ENCODE measurements around the gene MGLL. TPM values are rescaled to one million over a fixed set of nuclear protein-coding genes. Genes with fewer than 3 reads are reported as not detected.

The MGLL gene
- total and polyA plus RNA-seq, 7 donors = 24.7 to 220 (median 46.8) TPM

DNA sequence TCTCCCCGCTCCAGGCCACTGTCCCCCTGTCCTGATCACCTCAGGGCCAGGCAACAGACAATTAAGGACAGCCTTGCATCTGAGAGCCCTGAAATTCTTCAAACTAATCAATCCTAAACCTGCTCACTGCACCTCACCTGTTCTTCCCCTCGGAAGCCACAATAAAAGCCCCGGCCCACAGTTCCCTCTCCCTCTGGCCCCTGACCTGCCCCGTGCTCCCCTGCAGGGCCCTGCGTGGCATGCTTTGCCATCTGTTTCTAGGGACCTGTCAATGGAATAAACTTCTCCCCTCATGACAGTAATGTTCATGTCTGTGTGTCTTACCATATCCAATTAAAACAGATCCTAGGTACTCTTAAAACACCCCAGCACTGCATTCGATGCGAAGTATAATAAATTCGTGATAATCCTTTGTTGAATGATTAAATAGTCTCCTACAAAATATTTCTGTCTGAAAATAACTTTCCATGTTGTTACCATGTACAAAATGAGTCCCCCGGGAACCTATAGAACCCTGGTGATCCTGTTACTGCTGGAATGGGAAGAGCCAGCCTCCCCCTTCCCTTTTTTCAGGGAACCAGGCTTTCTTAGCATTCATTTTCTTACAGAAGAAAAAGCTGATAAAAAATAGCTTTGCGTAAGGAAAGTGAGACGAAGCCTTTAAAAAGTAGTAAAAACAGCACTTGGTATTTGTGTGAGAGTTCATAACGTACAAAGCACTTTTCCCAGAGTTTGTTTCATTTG is 90.6 kb downstream of the MGLL start:
- DNase-seq = no peak
- no peak overlapping the region for H3K4me3 ChIP-seq
- no peaks in the 10 kb centered on the region for H3K27me3 ChIP-seq
- 90 to 91% methylated on average over 12 of the region's 12 CpGs for WGBS, 2 donors
- H3K4me1 ChIP-seq = peaks cover 0 to 53% (median 27%) of the 10 kb centered on the region in 4 donors
- H3K36me3 ChIP-seq = no peaks in the 10 kb centered on the region
- H3K9me3 ChIP-seq = no peaks in the 10 kb centered on the region
- intact Hi-C loops (cut with DNase I) = no loop called here
- TF ChIP-seq POLR2AphosphoS5 (IDR thresholded peaks at IDR 0.05) (no peak), EP300 (IDR thresholded peaks at IDR 0.05) (no peak), CTCF (IDR thresholded peaks at IDR 0.05) (no peak), POLR2A (IDR thresholded peaks at IDR 0.05) (no peak)
- no peak overlapping the region for H3K27ac ChIP-seq

GRCh38 chr3:127730666-127731295 is 91.5 kb downstream of the MGLL start:
- H3K4me3 ChIP-seq = no peak overlapping the region
- no peaks in the 10 kb centered on the region for H3K9me3 ChIP-seq
- 55 to 84% methylated on average over 6 of the region's 6 CpGs for WGBS, 2 donors
- intact Hi-C loops (cut with DNase I) = no loop called here
- no peak for DNase-seq
- H3K27ac ChIP-seq = no peak overlapping the region
- H3K27me3 ChIP-seq = no peaks in the 10 kb centered on the region
- H3K4me1 ChIP-seq = peaks cover 0 to 44% (median 20%) of the 10 kb centered on the region in 4 donors
- no peak for TF ChIP-seq CTCF (IDR thresholded peaks at IDR 0.05)
- no peak for TF ChIP-seq POLR2A (IDR thresholded peaks at IDR 0.05)
- TF ChIP-seq POLR2AphosphoS5 (IDR thresholded peaks at IDR 0.05) = no peak
- no peak for TF ChIP-seq EP300 (IDR thresholded peaks at IDR 0.05)
- no peaks in the 10 kb centered on the region for H3K36me3 ChIP-seq

GRCh38 chr3:127730171-127730570 is 92.1 kb downstream of the MGLL start:
- Histone ChIP-seq H3K27ac (no peak overlapping the region), H3K36me3 (no peaks in the 10 kb centered on the region), H3K9me3 (no peaks in the 10 kb centered on the region), H3K4me3 (no peak overlapping the region), H3K4me1 (peaks cover 0 to 38% (median 14%) of the 10 kb centered on the region in 4 donors), H3K27me3 (no peaks in the 10 kb centered on the region)
- intact Hi-C loops (cut with DNase I) = no loop called here
- TF ChIP-seq POLR2AphosphoS5 (IDR thresholded peaks at IDR 0.05) (no peak), CTCF (IDR thresholded peaks at IDR 0.05) (no peak), POLR2A (IDR thresholded peaks at IDR 0.05) (no peak), EP300 (IDR thresholded peaks at IDR 0.05) (no peak)
- 92 to 93% methylated on average over 8 of the region's 8 CpGs for WGBS, 2 donors
- DNase-seq = no peak

DNA sequence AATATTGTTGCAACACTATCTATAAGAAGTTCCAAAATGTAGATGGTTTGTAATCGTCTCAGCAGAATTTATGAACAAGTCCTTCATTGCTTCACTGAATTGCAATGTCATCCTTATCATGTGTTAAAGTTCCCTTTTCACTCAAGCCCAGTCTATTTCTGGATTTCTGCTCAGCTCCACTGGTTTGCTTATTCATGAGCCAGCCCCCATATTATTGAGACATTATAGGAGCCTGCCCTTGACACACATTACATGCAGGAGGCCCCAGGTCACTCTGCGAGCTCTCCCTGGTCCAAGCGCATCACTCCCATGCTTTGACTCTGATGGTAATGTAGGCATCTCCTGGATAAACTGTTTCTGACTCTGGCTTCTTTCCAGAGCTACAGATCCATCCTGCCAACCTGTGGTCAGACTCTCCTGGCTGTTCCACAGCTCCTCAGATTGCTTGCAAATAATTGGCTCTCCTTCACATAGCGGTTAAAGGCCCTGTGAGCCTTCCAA is 92.7 kb downstream of the MGLL start:
- intact Hi-C loops (cut with DNase I) = no loop called here
- WGBS, 2 donors = 86 to 92% methylated on average over 4 of the region's 4 CpGs
- TF ChIP-seq POLR2A (IDR thresholded peaks at IDR 0.05) (no peak), POLR2AphosphoS5 (IDR thresholded peaks at IDR 0.05) (peak in 1 of 4 donors; percentile 18), EP300 (IDR thresholded peaks at IDR 0.05) (no peak), CTCF (IDR thresholded peaks at IDR 0.05) (no peak)
- Histone ChIP-seq H3K4me1 (peaks cover 0 to 32% (median 9%) of the 10 kb centered on the region in 4 donors), H3K4me3 (no peak overlapping the region), H3K27me3 (no peaks in the 10 kb centered on the region), H3K9me3 (no peaks in the 10 kb centered on the region), H3K27ac (no peak overlapping the region), H3K36me3 (no peaks in the 10 kb centered on the region)
- no peak for DNase-seq
